IMR-90 (cell line): ENCODE data around the gene PTGDR2. TPM values are rescaled to one million over a fixed set of nuclear protein-coding genes. Genes with fewer than 3 reads are reported as not detected.

ENCODE experiments used
- ATAC-seq: fragments of 200-7000 bp; cut with Tn5 transposase; 2 replicates; pipeline ENCODE4 v1.9.1; 2020; ENCODE audit warnings: low read depth, mild to moderate bottlenecking, moderate library complexity
- BruUV-seq: library from RNA; stranded (reverse); fragments of 400-500 nt; replicated peaks from 2 replicates; lab custom pipeline; 2021; lab: Mats Ljungman, UMichigan
- CTCF ChIA-PET: fragments of 300-600 bp; formaldehyde crosslinking; extraction: SDS; loops from one replicate; lab custom pipeline; 2021; ENCODE audit warnings: antibody characterized with exemption; lab: Yijun Ruan, JAX
- POLR2A ChIA-PET: fragments of 300-600 bp; sonication (Branson Sonifier 250); formaldehyde crosslinking; loops from one replicate; lab custom pipeline; 2022; ENCODE audit warnings: antibody characterized with exemption; ENCODE audit not compliant: unreplicated experiment; lab: Charles Lee
- DNase-seq: peaks from one replicate; pipeline ENCODE4 v3.0.0; 2013
- H2AFZ ChIP-seq: replicated peaks from 2 replicates; pipeline ENCODE3; 2013; ENCODE audit warnings: low read length, mild to moderate bottlenecking; ENCODE audit not compliant: poor library complexity
- H2AK5ac ChIP-seq: 2 replicates; pipeline ENCODE4 v1.6.1; 2013; ENCODE audit warnings: low read depth, low read length, inconsistent platforms
- H2AK9ac ChIP-seq: replicated peaks from 2 replicates; pipeline ENCODE3; 2013; ENCODE audit warnings: mild to moderate bottlenecking, low read depth, low read length, moderate library complexity; ENCODE audit not compliant: poor library complexity
- H2BK120ac ChIP-seq: 2 replicates; pipeline ENCODE4 v1.6.1; 2013; ENCODE audit warnings: low read depth, low read length, inconsistent platforms
- H2BK15ac ChIP-seq: 3 replicates; pipeline ENCODE4 v1.6.1; 2013; ENCODE audit warnings: low read depth, low read length, inconsistent platforms
- H2BK20ac ChIP-seq: 2 replicates; pipeline ENCODE4 v1.6.1; 2013; ENCODE audit warnings: low read depth, mild to moderate bottlenecking, inconsistent platforms, low read length, moderate library complexity
- H2BK5ac ChIP-seq: 2 replicates; pipeline ENCODE4 v1.6.1; 2013; ENCODE audit warnings: mild to moderate bottlenecking, low read depth, low read length, inconsistent platforms; ENCODE audit not compliant: poor library complexity, severe bottlenecking
- H3K14ac ChIP-seq: replicated peaks from 2 replicates; pipeline ENCODE4 v1.6.1; 2013; ENCODE audit warnings: low read depth, low read length, inconsistent platforms
- H3K18ac ChIP-seq: 2 replicates; pipeline ENCODE4 v1.6.1; 2013; ENCODE audit warnings: low read depth, low read length, control low read depth
- H3K23ac ChIP-seq: 2 replicates; pipeline ENCODE4 v1.6.1; 2013; ENCODE audit warnings: low read depth, low read length, inconsistent platforms
- H3K27ac ChIP-seq: 2 replicates; pipeline ENCODE4 v1.5.1; 2013; ENCODE audit warnings: mild to moderate bottlenecking, control low read depth, low read length; ENCODE audit not compliant: insufficient read depth
- H3K27me3 ChIP-seq: 2 replicates; pipeline ENCODE4 v1.6.1; 2013; ENCODE audit warnings: low read length; ENCODE audit not compliant: control insufficient read depth, insufficient read depth
- H3K36me3 ChIP-seq: 2 replicates; pipeline ENCODE4 v1.6.1; 2013; ENCODE audit warnings: low read length, mixed read lengths; ENCODE audit not compliant: control insufficient read depth, insufficient read depth
- H3K4ac ChIP-seq: 2 replicates; pipeline ENCODE4 v1.6.1; 2013; ENCODE audit warnings: low read depth, low read length, inconsistent platforms
- H3K4me1 ChIP-seq: 2 replicates; pipeline ENCODE4 v1.6.1; 2013; ENCODE audit warnings: low read length, mixed read lengths; ENCODE audit not compliant: control insufficient read depth, insufficient read depth
- H3K4me2 ChIP-seq: 2 replicates; pipeline ENCODE4 v1.6.1; 2013; ENCODE audit warnings: low read depth, mild to moderate bottlenecking, control low read depth, low read length, moderate library complexity
- H3K4me3 ChIP-seq: 2 replicates; pipeline ENCODE4 v1.5.1; 2013; ENCODE audit warnings: low read depth, mild to moderate bottlenecking, control low read depth, low read length, moderate library complexity; ENCODE audit not compliant: insufficient read depth
- H3K56ac ChIP-seq: 2 replicates; pipeline ENCODE4 v1.6.1; 2013; ENCODE audit warnings: low read length, inconsistent platforms; ENCODE audit not compliant: insufficient read depth; ENCODE audit errors: extremely low read depth
- H3K79me1 ChIP-seq, 2 experiments: 2 replicates each; pipeline ENCODE4 v1.6.1; 2013; ENCODE audit warnings: low read length in 2 of 2, inconsistent platforms in 1 of 2, low read depth in 1 of 2
- H3K9ac ChIP-seq: 2 replicates; pipeline ENCODE4 v1.6.1; 2013; ENCODE audit warnings: low read depth, low read length, control low read depth
- H3K9me1 ChIP-seq: 2 replicates; pipeline ENCODE4 v1.6.1; 2013; ENCODE audit warnings: low read length, inconsistent platforms; ENCODE audit not compliant: insufficient read depth
- H3K9me3 ChIP-seq: 2 replicates; pipeline ENCODE4 v1.6.1; 2013; ENCODE audit warnings: low read length; ENCODE audit not compliant: control insufficient read depth, insufficient read depth
- H4K20me1 ChIP-seq: 2 replicates; pipeline ENCODE4 v1.6.1; 2013; ENCODE audit warnings: low read length, inconsistent platforms; ENCODE audit not compliant: insufficient read depth
- H4K5ac ChIP-seq: 2 replicates; pipeline ENCODE4 v1.6.1; 2013; ENCODE audit warnings: mild to moderate bottlenecking, low read depth, low read length, control low read depth
- H4K8ac ChIP-seq, 2 experiments: 2 replicates each; pipeline ENCODE4 v1.6.1; 2013; ENCODE audit warnings: low read depth in 2 of 2, low read length in 2 of 2, control low read depth in 1 of 2, inconsistent platforms in 1 of 2
- H4K91ac ChIP-seq: 2 replicates; pipeline ENCODE4 v1.6.1; 2013; ENCODE audit warnings: low read depth, low read length, inconsistent platforms; ENCODE audit not compliant: insufficient read depth
- POLR2A ChIP-seq: IDR thresholded peaks from 2 replicates; pipeline ENCODE4 v1.6.1; 2012; ENCODE audit warnings: mild to moderate bottlenecking, low read depth, low read length
- RAD21 ChIP-seq: IDR thresholded peaks from 2 replicates; pipeline ENCODE4 v1.6.1; 2012; ENCODE audit warnings: low read length, improper control_type of control experiment
- USF2 ChIP-seq: fragments of 150-350 bp; IDR thresholded peaks from 2 replicates; pipeline ENCODE4 v1.6.1; 2017; ENCODE audit warnings: mild to moderate bottlenecking, antibody characterized with exemption, low read length, low read depth
- WGBS, 2 experiments: methylation state at CpG; one replicate each; pipeline versions ENCODE4 v1.1.5 to v1.1.7; 2013; ENCODE audit warnings: missing lambda C conversion rate in 2 of 2; ENCODE audit not compliant: insufficient read length in 1 of 2; ENCODE audit errors: extremely low coverage in 2 of 2; 5-methylcytosine and 5-hydroxymethylcytosine counted together
- dilution Hi-C: fragments of 300-500 bp; cut with HindIII; formaldehyde crosslinking; loops from one replicate; pipeline ENCODE4 v1.14.3; 2018; ENCODE audit warnings: low sequenced_read_pairs; ENCODE audit not compliant: unreplicated experiment
- in situ Hi-C: fragments of 300-500 bp; cut with MboI; formaldehyde crosslinking; loops from 3 replicates; pipeline ENCODE4 v1.14.3; 2019; ENCODE audit warnings: low sequenced_read_pairs, inconsistent platforms, mixed read lengths
- intact Hi-C: fragments of 100-400 bp; cut with micrococcal nuclease; formaldehyde crosslinking; loops from 2 replicates; pipeline ENCODE4 v1.10.0; 2022
- polyA plus RNA-seq, 3 experiments: library from polyadenylated mRNA; depleted of rRNA; stranded (reverse); fragments of >200 nt; gene quantifications; 2 replicates each; pipeline ENCODE4 v1.2.3, GENCODE V29; 2012; ENCODE audit warnings: low replicate concordance in 1 of 3
- total RNA-seq: library from RNA; depleted of rRNA; stranded (reverse); fragments of >200 nt; gene quantifications from 2 replicates; pipeline ENCODE4 v1.2.3, GENCODE V29; 2012

The PTGDR2 gene
- total and polyA plus RNA-seq, 2 of the 4 experiments (the other 2 are of a cell fraction): under 0.01 to 0.12 TPM

GRCh38 chr11:60899046-60899936 is 43.5 kb upstream of the PTGDR2 start (continued):
- TF ChIP-seq POLR2A: no peak

- H3K36me3 ChIP-seq: peaks cover 53% of the 10 kb centered on the region
- H4K5ac ChIP-seq: no peak overlapping the region
- H3K4me1 ChIP-seq: no peaks in the 10 kb centered on the region
- no peak overlapping the region for H2BK5ac ChIP-seq
- H3K79me1 ChIP-seq: peaks cover 2 to 12% of the 10 kb centered on the region in 2 experiments; a peak in 2 of 4 replicates
- H3K27me3 ChIP-seq: no peaks in the 10 kb centered on the region
- no peak overlapping the region for H3K14ac ChIP-seq
- no peak overlapping the region for H3K56ac ChIP-seq
- H3K23ac ChIP-seq: no peak overlapping the region
- POLR2A ChIA-PET: no interaction called here
- no peak overlapping the region for H3K18ac ChIP-seq
- BruUV-seq: no TSS peak
- intact Hi-C loops (no loop called here), in situ Hi-C loops (loop anchor here (5.0 kb wide), 1 partner anchor 120 kb away; no protein-coding TSS in a partner anchor), dilution Hi-C loops (no loop called here)
- no peak overlapping the region for H4K8ac ChIP-seq
- H2BK20ac ChIP-seq: no peak overlapping the region
- no peak overlapping the region for H3K9ac ChIP-seq
- H2AK5ac ChIP-seq: no peak overlapping the region
- no peak overlapping the region for H3K4me3 ChIP-seq
- no peak overlapping the region for H2BK15ac ChIP-seq
- H3K9me1 ChIP-seq: no peaks in the 10 kb centered on the region
- H4K20me1 ChIP-seq: peaks cover under 1% of the 10 kb centered on the region; the same call in 1 of the 2 replicates
- H2AK9ac ChIP-seq: no peak overlapping the region
- H2AFZ ChIP-seq: no peak overlapping the region
- no peak overlapping the region for H3K4me2 ChIP-seq
- DNase-seq (no peak), ATAC-seq (no peak)
- H3K9me3 ChIP-seq: no peaks in the 10 kb centered on the region
- CTCF ChIA-PET: no interaction called here
- TF ChIP-seq RAD21 (no peak), USF2 (no peak)
- H3K27ac ChIP-seq: no peak overlapping the region
- no peak overlapping the region for H4K91ac ChIP-seq
- no peak overlapping the region for H2BK120ac ChIP-seq
- no peak overlapping the region for H3K4ac ChIP-seq
- WGBS, 2 experiments: 93% methylated on average over 2 of the region's 4 CpGs; no CpG with 5 or more reads in 1 of the 2 experiments
Observed at GRCh38 chr11:60897496-60897895, 41.7 kb upstream of the PTGDR2 start.
